ENCODE measurements around the gene RAB11FIP5. TPM values are rescaled to one million over a fixed set of nuclear protein-coding genes. Genes with fewer than 3 reads are reported as not detected.

The RAB11FIP5 gene
- total and polyA plus RNA-seq, 2 of the 4 experiments (the other 2 are of a cell fraction), result 21.5 to 34.5 TPM

DNA sequence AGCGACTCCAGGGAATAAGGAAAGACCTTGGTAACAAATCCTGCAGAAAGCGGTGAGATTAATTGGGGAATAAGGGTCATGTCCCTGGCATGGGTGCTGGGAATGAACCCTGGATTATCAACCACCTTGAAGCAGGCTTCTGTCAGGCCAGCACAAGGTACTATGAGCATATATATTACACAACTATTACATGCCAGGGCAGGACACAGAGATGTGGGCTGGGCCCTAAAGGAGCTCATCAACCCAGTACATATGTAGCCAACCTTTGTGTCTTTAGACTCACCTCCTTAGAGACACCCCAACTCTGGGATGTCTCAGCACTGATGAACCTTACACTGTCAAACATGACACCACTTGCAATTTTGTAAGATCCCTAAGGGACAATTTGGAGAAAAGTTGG is 44.6 kb downstream of the RAB11FIP5 start:
- H3K79me1 ChIP-seq (ENCODE audit: low read depth in 1 of 2, low read length in 2 of 2), result peaks cover 39 to 63% of the 10 kb centered on the region in 2 experiments
- no peak overlapping the region for H3K56ac ChIP-seq (ENCODE audit: extremely low read depth, insufficient read depth, low read length)
- intact Hi-C loops (cut with micrococcal nuclease), result no loop called here
- H4K91ac ChIP-seq (ENCODE audit: insufficient read depth, low read depth, low read length), result no peak overlapping the region
- H2BK15ac ChIP-seq (ENCODE audit: low read depth, low read length), result no peak overlapping the region
- no peaks in the 10 kb centered on the region for H3K36me3 ChIP-seq (ENCODE audit: control insufficient read depth, insufficient read depth, low read length)
- no peaks in the 10 kb centered on the region for H3K27me3 ChIP-seq (ENCODE audit: control insufficient read depth, insufficient read depth, low read length)
- H3K18ac ChIP-seq (ENCODE audit: low read depth, low read length), result no peak overlapping the region
- H3K4me2 ChIP-seq (ENCODE audit: low read depth, low read length), result no peak overlapping the region
- peaks cover 18% of the 10 kb centered on the region for H3K9me1 ChIP-seq (ENCODE audit: insufficient read depth, low read length)
- ATAC-seq (ENCODE audit: low read depth), result no peak
- H4K8ac ChIP-seq (ENCODE audit: low read depth in 2 of 2, low read length in 2 of 2), result no peak overlapping the region
- ChIA-PET CTCF (no interaction called here), POLR2A (ENCODE audit: unreplicated experiment) (no interaction called here)
- in situ Hi-C loops (cut with MboI; ENCODE audit: low sequenced_read_pairs), result no loop called here
- H2AFZ ChIP-seq (replicated peaks; ENCODE audit: low read length, poor library complexity), result no peak overlapping the region
- H3K9ac ChIP-seq (ENCODE audit: low read depth, low read length), result no peak overlapping the region
- no peak for DNase-seq
- H3K23ac ChIP-seq (ENCODE audit: low read depth, low read length), result no peak overlapping the region
- peaks cover 23% of the 10 kb centered on the region for H3K4me1 ChIP-seq (ENCODE audit: control insufficient read depth, insufficient read depth, low read length)
- BruUV-seq (replicated peaks), result no TSS peak
- H3K4me3 ChIP-seq (ENCODE audit: insufficient read depth, low read depth, low read length), result no peak overlapping the region
- no peaks in the 10 kb centered on the region for H3K9me3 ChIP-seq (ENCODE audit: control insufficient read depth, insufficient read depth, low read length)
- no peak overlapping the region for H2AK9ac ChIP-seq (replicated peaks; ENCODE audit: low read depth, low read length, poor library complexity)
- H2BK120ac ChIP-seq (ENCODE audit: low read depth, low read length), result no peak overlapping the region
- dilution Hi-C loops (cut with HindIII; ENCODE audit: low sequenced_read_pairs, unreplicated experiment), result no loop called here
- TF ChIP-seq, protein P1, sequence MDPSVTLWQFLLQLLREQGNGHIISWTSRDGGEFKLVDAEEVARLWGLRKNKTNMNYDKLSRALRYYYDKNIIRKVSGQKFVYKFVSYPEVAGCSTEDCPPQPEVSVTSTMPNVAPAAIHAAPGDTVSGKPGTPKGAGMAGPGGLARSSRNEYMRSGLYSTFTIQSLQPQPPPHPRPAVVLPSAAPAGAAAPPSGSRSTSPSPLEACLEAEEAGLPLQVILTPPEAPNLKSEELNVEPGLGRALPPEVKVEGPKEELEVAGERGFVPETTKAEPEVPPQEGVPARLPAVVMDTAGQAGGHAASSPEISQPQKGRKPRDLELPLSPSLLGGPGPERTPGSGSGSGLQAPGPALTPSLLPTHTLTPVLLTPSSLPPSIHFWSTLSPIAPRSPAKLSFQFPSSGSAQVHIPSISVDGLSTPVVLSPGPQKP (IDR thresholded peaks at IDR 0.05; ENCODE audit: borderline replicate concordance, low read depth, low read length), result no peak
- TF ChIP-seq MAZ (IDR thresholded peaks at IDR 0.05; ENCODE audit: borderline replicate concordance, low read depth, low read length), result no peak
- TF ChIP-seq POLR2A (IDR thresholded peaks at IDR 0.05; ENCODE audit: low read depth, low read length), result no peak
- TF ChIP-seq RAD21 (IDR thresholded peaks at IDR 0.05; ENCODE audit: low read length), result no peak
- TF ChIP-seq, protein P2, sequence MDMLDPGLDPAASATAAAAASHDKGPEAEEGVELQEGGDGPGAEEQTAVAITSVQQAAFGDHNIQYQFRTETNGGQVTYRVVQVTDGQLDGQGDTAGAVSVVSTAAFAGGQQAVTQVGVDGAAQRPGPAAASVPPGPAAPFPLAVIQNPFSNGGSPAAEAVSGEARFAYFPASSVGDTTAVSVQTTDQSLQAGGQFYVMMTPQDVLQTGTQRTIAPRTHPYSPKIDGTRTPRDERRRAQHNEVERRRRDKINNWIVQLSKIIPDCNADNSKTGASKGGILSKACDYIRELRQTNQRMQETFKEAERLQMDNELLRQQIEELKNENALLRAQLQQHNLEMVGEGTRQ (IDR thresholded peaks at IDR 0.05; ENCODE audit: low read depth, low read length), result no peak
- no peak overlapping the region for H2AK5ac ChIP-seq (ENCODE audit: low read depth, low read length)
- no peaks in the 10 kb centered on the region; the same call in 1 of the 2 replicates for H4K20me1 ChIP-seq (ENCODE audit: insufficient read depth, low read length)
- H3K27ac ChIP-seq (ENCODE audit: insufficient read depth, low read length), result no peak overlapping the region
- 100% methylated on average over 1 of the region's 2 CpGs; no CpG with 5 or more reads in 1 of the 2 experiments for WGBS, 2 experiments (ENCODE audit: extremely low coverage in 2 of 2, insufficient read length in 1 of 2)
- H2BK20ac ChIP-seq (ENCODE audit: low read depth, low read length), result no peak overlapping the region
- no peak overlapping the region for H4K5ac ChIP-seq (ENCODE audit: low read depth, low read length)
- H3K4ac ChIP-seq (ENCODE audit: low read depth, low read length), result no peak overlapping the region
- no peak overlapping the region for H2BK5ac ChIP-seq (ENCODE audit: low read depth, low read length, poor library complexity, severe bottlenecking)
- no peak overlapping the region for H3K14ac ChIP-seq (replicated peaks; ENCODE audit: low read depth, low read length)
